Ectodermal cell (in vitro differentiated cells): ENCODE measurements around the gene GRB10.

Source experiments
- H3K27ac ChIP-seq: 2 replicates; pipeline ENCODE4 v1.7.0; 2013; ENCODE audit warnings: mild to moderate bottlenecking, low read depth, low read length; ENCODE audit not compliant: insufficient read depth, poor library complexity, severe bottlenecking
- H3K27me3 ChIP-seq: 2 replicates; pipeline ENCODE4 v1.7.0; 2013; ENCODE audit warnings: mild to moderate bottlenecking, low read length; ENCODE audit not compliant: insufficient read depth, control insufficient read depth, poor library complexity, severe bottlenecking
- H3K36me3 ChIP-seq: one replicate; pipeline ENCODE4 v1.7.0; 2013; ENCODE audit warnings: low read length; ENCODE audit not compliant: control insufficient read depth, insufficient read depth
- H3K4me1 ChIP-seq: one replicate; pipeline ENCODE4 v1.7.0; 2013; ENCODE audit warnings: low read length; ENCODE audit not compliant: control insufficient read depth, insufficient read depth
- H3K4me3 ChIP-seq: 2 replicates; pipeline ENCODE4 v1.7.0; 2013; ENCODE audit warnings: low read depth, low read length, control low read depth; ENCODE audit not compliant: insufficient read depth
- H3K9me3 ChIP-seq: 2 replicates; pipeline ENCODE4 v1.7.0; 2013; ENCODE audit warnings: mild to moderate bottlenecking, low read length, moderate library complexity; ENCODE audit not compliant: control insufficient read depth
- WGBS, 2 experiments: methylation state at CpG; one replicate each; pipeline ENCODE4 v1.1.7; 2013; ENCODE audit warnings: missing lambda C conversion rate in 2 of 2; 5-methylcytosine and 5-hydroxymethylcytosine counted together

GRB10 gene

GRCh38 chr7:50723888-50724287 is 58.8 kb downstream of the GRB10 start:
- Histone ChIP-seq H3K27ac (no peak overlapping the region), H3K36me3 (no peaks in the 10 kb centered on the region), H3K4me1 (peaks cover 16% of the 10 kb centered on the region), H3K9me3 (no peaks in the 10 kb centered on the region), H3K4me3 (no peak overlapping the region), H3K27me3 (no peaks in the 10 kb centered on the region)
- WGBS, 2 experiments, result 93 to 95% methylated on average over 9 of the region's 9 CpGs

DNA sequence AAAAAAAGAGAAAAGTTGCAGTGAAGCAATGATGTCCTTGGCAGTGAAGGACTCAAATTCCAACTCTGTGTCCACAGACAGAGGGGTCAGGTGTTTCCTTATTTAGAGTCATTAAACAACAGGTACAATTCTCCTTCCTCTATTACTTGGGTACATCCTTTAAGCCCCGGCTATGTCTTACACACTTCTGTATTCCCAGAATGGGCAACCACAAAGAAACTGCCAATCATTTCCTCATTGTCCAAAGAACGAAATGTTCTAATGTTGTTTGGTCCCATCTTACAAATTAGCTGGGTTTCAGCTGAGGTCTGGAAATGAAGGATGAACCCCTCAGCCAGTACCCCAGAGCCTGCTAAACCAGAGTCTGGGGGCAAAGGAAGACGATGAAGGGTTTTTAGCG is 59.5 kb downstream of the GRB10 start:
- no peaks in the 10 kb centered on the region for H3K27me3 ChIP-seq
- H3K36me3 ChIP-seq, result no peaks in the 10 kb centered on the region
- H3K9me3 ChIP-seq, result no peaks in the 10 kb centered on the region
- no peak overlapping the region for H3K27ac ChIP-seq
- H3K4me1 ChIP-seq, result peaks cover 17% of the 10 kb centered on the region
- WGBS, 2 experiments, result 94 to 96% methylated on average over 4 of the region's 4 CpGs
- no peak overlapping the region for H3K4me3 ChIP-seq

GRCh38 chr7:50721661-50722259 is 60.9 kb downstream of the GRB10 start:
- H3K9me3 ChIP-seq, result no peaks in the 10 kb centered on the region
- no peaks in the 10 kb centered on the region for H3K36me3 ChIP-seq
- H3K4me3 ChIP-seq, result no peak overlapping the region
- H3K27ac ChIP-seq, result no peak overlapping the region
- 92 to 93% methylated on average over 10 of the region's 10 CpGs for WGBS, 2 experiments
- peaks cover 17% of the 10 kb centered on the region for H3K4me1 ChIP-seq
- H3K27me3 ChIP-seq, result no peaks in the 10 kb centered on the region

- Histone ChIP-seq H3K4me3 (no peak overlapping the region), H3K36me3 (no peaks in the 10 kb centered on the region), H3K27ac (no peak overlapping the region), H3K27me3 (no peaks in the 10 kb centered on the region), H3K4me1 (peaks cover 17% of the 10 kb centered on the region), H3K9me3 (no peaks in the 10 kb centered on the region)
- WGBS, 2 experiments, result 92 to 94% methylated on average over 10 of the region's 10 CpGs
These were observed 61.5 kb downstream of the GRB10 start for GRCh38 chr7:50721160-50721559.

DNA sequence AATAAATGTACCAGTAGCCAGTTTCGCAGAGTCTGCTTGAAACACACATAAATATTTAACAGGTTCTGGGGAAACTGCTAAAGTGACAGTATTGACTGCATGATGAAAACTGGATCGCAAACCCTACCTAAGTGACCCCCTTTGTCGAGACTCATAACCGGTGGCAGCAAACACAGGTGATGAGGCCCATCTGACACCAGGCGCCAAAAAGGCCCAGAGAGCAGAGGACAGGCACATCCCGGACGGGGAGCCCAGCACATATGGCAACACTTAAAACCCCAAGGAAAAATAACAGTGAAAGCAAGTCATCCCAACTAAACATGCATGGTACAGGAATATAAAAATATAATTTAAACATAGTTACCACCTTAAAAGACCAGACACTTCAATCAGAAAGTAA is 62.4 kb downstream of the GRB10 start:
- no peaks in the 10 kb centered on the region for H3K27me3 ChIP-seq
- H3K4me3 ChIP-seq, result no peak overlapping the region
- H3K4me1 ChIP-seq, result peaks cover 17% of the 10 kb centered on the region
- 95 to 98% methylated on average over 6 to 7 of the region's 7 CpGs for WGBS, 2 experiments
- H3K9me3 ChIP-seq, result no peaks in the 10 kb centered on the region
- no peak overlapping the region for H3K27ac ChIP-seq
- H3K36me3 ChIP-seq, result no peaks in the 10 kb centered on the region

GRCh38 chr7:50718876-50719275 is 63.8 kb downstream of the GRB10 start:
- H3K27me3 ChIP-seq, result no peaks in the 10 kb centered on the region
- H3K4me3 ChIP-seq, result no peak overlapping the region
- H3K27ac ChIP-seq, result no peak overlapping the region
- H3K36me3 ChIP-seq, result no peaks in the 10 kb centered on the region
- peaks cover 17% of the 10 kb centered on the region for H3K4me1 ChIP-seq
- 90 to 96% methylated on average over 2 of the region's 2 CpGs for WGBS, 2 experiments
- H3K9me3 ChIP-seq, result no peaks in the 10 kb centered on the region

DNA sequence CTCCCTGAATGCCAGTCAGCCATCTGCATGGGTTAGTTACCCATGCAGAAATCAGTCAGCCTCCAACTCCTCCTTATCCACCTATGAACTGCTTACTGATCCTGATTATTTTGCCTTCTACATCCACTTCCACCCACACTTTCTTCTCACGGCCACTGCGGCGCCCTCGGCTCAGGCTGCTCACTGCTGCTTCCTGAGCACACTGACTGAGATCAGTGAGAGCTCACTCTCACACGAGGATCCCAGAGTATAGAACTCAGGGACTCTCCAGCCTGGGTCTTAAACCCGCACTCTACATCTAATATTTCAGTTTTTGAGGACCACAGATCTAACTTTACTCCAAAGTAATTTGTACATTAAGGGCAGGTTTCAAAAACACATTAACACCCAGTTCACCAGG is 64.4 kb downstream of the GRB10 start:
- WGBS, 2 experiments, result 90% methylated on average over 6 of the region's 6 CpGs
- peaks cover 17% of the 10 kb centered on the region for H3K4me1 ChIP-seq
- no peaks in the 10 kb centered on the region for H3K9me3 ChIP-seq
- no peak overlapping the region for H3K27ac ChIP-seq
- no peaks in the 10 kb centered on the region for H3K27me3 ChIP-seq
- H3K4me3 ChIP-seq, result no peak overlapping the region
- H3K36me3 ChIP-seq, result no peaks in the 10 kb centered on the region

DNA sequence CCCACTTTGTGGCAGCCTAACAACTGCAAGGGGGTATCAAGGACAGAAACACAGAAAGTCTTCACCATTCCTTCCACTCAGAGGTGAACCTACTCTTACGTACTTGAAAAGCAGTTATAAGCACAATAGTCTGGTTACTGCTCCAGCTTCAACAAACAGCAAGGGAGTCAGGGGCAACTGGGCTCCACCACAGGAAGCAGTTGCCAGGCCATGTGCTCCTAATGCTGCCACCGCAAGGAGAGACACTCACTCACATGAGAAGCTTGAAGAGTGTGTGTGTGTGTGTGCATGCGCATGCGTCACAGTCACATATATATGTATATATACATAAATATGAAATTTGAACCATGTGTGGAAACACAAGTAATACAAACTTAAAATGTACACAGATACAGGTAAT is 65.5 kb downstream of the GRB10 start:
- H3K4me1 ChIP-seq, result peaks cover 17% of the 10 kb centered on the region
- H3K27ac ChIP-seq, result no peak overlapping the region
- no peaks in the 10 kb centered on the region for H3K27me3 ChIP-seq
- H3K36me3 ChIP-seq, result no peaks in the 10 kb centered on the region
- WGBS, 2 experiments, result 90 to 97% methylated on average over 2 of the region's 4 CpGs
- H3K4me3 ChIP-seq, result no peak overlapping the region
- H3K9me3 ChIP-seq, result no peaks in the 10 kb centered on the region

- WGBS, 2 experiments, result 93 to 96% methylated on average over 4 of the region's 4 CpGs
- H3K4me1 ChIP-seq, result peaks cover 9% of the 10 kb centered on the region
- no peaks in the 10 kb centered on the region for H3K27me3 ChIP-seq
- H3K4me3 ChIP-seq, result no peak overlapping the region
- H3K9me3 ChIP-seq, result no peaks in the 10 kb centered on the region
- no peaks in the 10 kb centered on the region for H3K36me3 ChIP-seq
- H3K27ac ChIP-seq, result no peak overlapping the region
These were observed 67.8 kb downstream of the GRB10 start for GRCh38 chr7:50714857-50715256.

- H3K9me3 ChIP-seq, result no peaks in the 10 kb centered on the region
- H3K4me3 ChIP-seq, result no peak overlapping the region
These were observed 69.4 kb downstream of the GRB10 start for GRCh38 chr7:50713123-50713965.

More at GRCh38 chr7:50713123-50713965, 69.4 kb downstream of the GRB10 start:
- 92 to 93% methylated on average over 5 of the region's 5 CpGs for WGBS, 2 experiments
- H3K36me3 ChIP-seq, result no peaks in the 10 kb centered on the region
- no peak overlapping the region for H3K27ac ChIP-seq
- H3K27me3 ChIP-seq, result no peaks in the 10 kb centered on the region
- no peaks in the 10 kb centered on the region for H3K4me1 ChIP-seq
